HG03097 (cell line): ENCODE results near the gene NCMAP.
"Not testable (repeated sequence)": the region's sequence is repeated elsewhere in the genome, so short reads cannot be mapped to it uniquely, and the experiment has no call there.

Experiments
- ATAC-seq: cut with Tn5 transposase; IDR thresholded peaks from one replicate; pipeline ENCODE4 v1.9.1; 2021; ENCODE audit not compliant: unreplicated experiment, low FRiP score

Gene NCMAP

DNA sequence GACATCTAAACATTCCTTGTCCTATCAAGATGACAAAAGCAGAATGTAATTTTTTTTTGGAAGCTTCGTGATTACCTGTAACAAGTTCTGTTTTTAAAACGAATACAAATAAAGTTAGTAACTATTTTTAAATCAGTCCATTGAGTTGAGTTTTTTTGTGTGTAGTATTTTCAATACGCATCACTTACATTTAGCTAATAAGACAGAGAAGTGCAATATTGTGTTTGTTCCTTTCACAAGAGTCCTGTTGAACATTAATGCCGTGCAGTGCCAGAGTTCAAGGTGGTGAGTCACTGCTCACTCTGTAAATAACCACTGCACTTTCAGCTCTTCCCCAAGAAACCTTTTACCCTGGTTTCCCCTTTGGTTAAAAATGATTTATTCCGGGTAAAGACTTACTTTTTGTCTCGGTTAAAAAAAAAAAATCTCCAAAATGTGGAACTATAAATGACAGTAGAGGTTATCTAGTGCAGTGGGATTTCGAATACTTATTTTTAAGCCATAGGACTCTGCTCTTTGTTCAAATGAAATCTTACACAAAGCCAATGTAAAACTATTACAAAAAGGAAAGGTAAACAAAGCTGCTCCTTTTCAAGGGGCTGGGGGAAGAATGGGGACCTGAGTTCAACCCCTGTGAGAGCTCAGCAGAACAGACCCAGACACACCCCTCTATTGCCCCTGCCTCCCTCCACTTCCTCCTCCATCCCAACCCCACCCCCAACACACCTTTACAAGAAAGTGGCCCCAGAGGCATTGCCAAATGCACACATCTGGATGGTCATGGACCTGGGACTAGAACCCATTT lies 14.8 kb upstream of the NCMAP start:
- no peak for ATAC-seq

DNA sequence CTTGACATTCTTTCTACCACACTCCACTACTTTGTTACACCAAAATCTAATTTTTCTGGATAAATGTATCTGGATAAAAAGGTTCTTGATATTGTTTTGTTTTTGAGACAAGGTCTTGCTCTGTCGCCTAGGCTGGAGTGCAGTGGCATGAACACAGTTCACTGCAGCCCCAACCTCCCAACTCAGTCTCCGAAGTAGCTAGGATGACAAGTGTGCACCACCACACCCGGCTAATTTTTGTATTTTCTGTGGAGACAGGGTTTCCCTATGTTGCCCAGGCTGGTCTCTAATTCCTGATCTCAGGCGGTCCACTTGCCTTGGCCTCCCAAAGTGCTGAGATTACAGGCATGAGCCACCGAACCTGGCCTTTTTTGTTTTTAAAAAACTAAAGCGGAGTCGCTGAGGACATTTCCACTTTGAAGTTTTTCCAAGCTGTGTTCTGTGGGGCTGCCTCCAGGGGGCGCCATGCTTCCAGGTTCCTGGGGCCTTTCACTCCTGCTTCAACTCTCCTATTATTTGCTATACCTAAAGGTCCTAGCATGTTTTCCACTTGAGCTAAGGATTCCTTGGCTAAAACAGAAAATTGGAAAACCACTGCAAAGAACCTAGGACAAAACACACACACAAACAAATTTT lies 14.1 kb upstream of the NCMAP start:
- no peak for ATAC-seq

DNA sequence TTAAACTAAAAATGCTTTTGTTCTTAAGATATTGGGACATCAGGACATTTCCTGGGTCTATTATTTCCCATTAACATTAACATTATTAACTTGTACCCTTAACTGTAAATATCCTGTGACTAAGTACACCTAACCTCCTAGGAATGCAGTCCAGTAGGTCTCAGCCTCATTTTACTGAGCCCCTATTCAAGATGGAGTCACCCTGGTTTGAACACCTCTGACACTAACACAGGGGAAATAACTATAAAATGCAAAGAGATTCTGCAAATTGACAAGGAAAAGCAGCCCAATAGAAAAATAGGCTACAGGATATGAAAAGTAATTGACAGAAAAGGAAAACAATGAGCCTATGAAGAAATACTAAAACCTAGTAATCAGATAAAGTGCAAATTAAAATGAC lies 11.6 kb upstream of the NCMAP start:
- ATAC-seq: no peak

GRCh38 chr1:24545662-24546061 lies 10.2 kb upstream of the NCMAP start:
- no peak for ATAC-seq

GRCh38 chr1:24547195-24547594 lies 8.7 kb upstream of the NCMAP start:
- ATAC-seq: no peak

- no peak for ATAC-seq
These were observed 7.8 kb upstream of the NCMAP start for GRCh38 chr1:24548070-24548469.

GRCh38 chr1:24549210-24549609 lies 6.7 kb upstream of the NCMAP start:
- ATAC-seq: not testable (repeated sequence)

GRCh38 chr1:24551290-24551959 lies 4.5 kb upstream of the NCMAP start:
- no peak for ATAC-seq

DNA sequence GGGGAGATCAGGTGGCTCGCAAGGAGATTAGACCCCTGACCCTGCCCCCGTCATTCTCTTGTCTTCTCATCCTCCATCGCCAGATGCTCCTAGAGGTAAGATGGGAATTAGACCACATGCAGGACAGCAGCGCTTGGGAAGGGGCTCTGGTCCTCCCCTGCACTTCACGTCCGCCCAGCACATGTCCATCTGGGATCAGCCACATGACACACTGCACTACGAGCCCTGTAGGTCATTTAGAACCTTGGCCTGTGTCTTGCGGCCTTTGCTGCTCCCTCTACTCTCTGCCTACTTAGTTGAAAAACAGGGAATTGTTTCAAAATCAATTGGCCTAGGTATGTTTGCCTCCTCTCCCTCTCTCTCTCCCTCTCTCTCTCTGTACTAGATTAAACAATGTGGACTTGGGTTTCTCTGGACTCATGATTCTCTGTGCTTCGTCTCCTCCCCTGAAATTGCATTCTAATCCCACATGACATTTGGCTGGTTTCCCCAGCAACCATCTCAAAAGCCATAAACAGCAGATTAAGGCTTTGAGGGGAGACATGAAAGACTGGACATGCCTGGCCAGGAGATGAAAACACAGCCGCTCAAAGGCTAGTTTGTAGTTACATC lies 3.8 kb upstream of the NCMAP start:
- ATAC-seq: no peak

DNA sequence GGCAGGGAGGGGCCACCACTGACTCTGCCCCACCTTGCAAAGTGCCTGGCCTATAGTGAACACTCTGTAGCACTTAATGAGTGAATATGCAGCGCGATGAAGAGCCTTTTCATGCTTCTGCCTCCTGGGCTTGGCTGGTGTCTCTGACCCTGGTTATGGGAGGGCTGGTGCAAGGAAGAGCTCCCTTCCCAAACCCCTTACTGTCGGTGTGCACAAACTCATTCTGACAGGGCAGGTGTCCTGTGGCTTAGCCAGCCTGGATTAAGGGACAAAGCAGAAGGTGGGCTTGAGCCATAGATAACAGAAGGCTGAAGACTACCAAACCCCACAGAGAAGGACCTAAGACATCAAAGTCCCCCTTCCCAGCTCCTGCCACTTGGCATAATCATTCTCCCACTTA lies 2.0 kb upstream of the NCMAP start:
- no peak for ATAC-seq

DNA sequence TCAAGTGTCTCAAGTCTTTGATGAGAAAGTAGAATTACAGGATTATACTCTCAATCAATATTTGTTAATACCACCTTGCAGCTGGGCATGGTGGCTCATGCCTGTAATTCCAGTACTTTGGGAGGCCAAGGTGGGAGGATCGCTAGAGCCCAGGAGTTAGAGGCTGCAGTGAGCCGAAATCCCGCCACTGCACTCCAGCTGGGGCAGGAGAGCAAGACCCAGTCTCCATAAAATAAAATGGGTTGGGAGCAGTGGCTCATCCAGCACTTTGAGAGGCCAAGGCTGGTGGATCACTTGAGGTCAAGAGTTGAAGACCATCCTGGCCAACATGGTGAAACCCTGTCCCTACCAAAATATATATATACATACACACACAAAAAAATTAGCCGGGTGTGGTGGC lies 1.2 kb upstream of the NCMAP start:
- ATAC-seq: no peak

- no peak for ATAC-seq
These were observed 518 bp downstream of the NCMAP start for GRCh38 chr1:24556414-24556795.

DNA sequence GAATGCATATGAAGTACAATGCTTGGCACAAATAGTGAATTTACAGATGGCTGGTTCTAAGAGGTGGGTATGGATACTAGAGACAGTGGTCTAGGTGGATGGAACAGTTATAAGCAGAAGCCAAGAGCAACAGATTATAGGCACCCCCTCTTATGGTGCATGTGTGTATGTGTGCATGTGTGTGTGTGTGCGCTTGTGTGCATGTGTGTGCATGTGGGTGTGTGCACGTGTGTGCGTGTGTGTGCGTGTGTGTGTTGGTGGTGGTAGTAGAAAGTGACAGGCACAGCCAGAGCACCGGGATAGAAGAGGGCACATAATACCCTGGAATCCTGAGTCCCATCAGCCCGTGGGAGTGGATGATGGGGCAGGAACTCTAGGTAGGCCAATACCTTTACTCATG lies 1.3 kb downstream of the NCMAP start:
- ATAC-seq: no peak

DNA sequence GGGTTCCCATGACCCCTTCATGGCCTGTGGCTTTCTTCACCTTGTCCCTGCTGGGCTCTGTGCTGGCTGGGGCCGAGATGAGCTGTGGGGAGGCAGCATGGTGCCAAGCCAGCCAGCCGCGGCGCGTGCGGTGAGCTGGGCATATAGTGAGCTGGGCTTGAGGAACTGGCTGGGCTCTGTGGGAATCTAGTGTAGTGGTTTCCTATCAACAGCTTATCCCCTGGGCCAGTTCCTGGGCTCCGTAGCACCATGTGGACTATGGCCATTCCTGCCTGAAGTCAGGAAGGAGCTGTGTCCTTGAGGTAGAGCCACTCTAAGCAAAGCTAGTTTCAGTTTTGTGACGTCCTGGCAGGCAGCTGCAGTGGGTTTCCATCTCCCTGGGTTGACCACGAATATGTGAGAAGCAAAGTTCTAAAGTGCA lies 1.8 kb downstream of the NCMAP start:
- ATAC-seq: no peak

- no peak for ATAC-seq
These were observed 2.6 kb downstream of the NCMAP start for GRCh38 chr1:24558455-24558854.

GRCh38 chr1:24558902-24559791 lies 3.3 kb downstream of the NCMAP start:
- no peak for ATAC-seq

DNA sequence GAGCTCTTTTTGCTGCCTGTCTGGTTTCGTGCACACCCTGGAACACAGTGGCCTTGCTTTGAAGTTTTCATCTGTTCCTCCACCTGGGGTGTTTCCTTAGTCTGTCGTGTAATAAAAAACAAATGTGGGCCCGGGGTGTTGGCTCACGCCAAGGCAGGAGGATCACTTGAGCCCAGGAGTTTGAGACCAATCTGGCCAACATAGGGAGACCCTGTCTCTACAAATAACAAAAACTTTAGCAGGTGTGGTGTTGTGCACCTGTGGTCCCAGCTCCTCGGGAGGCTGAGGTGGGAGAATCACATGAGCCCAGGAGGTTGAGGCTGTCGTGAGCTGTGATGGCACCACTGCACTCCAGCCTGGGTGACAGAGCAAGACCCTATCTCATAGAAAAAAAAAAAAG lies 4.5 kb downstream of the NCMAP start:
- no peak for ATAC-seq

GRCh38 chr1:24562625-24563024 lies 6.7 kb downstream of the NCMAP start:
- ATAC-seq: no peak

DNA sequence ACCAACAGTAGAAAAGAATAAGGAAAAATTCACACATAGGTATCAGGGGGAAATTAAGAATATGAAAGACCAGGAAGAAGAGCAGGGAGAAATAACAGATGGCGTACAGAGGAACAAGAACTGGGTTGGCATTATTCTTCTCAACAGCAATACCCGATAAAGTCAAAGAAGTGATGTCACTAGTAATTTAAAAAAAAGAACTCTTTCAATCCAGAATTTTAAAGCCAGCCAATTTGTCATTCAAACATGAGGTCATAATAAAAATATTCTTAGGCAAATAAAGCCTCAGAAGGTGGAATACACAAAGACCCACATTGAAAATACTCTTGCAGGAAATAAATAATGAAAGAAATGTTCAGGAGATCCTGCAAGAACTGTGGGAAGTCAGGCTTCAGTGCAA lies 8.8 kb downstream of the NCMAP start:
- no peak for ATAC-seq

- no peak for ATAC-seq
These were observed 10.5 kb downstream of the NCMAP start for GRCh38 chr1:24566236-24566867.
